ENCODE results near the gene DISP2. TPM values are rescaled to one million over a fixed set of nuclear protein-coding genes. Genes with fewer than 3 reads are reported as not detected.

Gene DISP2
- total RNA-seq, 1 experiment from 2014 or later = 1.3 TPM

GRCh38 chr15:40397688-40398412 is 39.8 kb downstream of the DISP2 start:
- Mint-ChIP-seq H3K9me3 (ENCODE audit: low read depth, unreplicated experiment) (no peaks in the 10 kb centered on the region), H3K36me3 (ENCODE audit: insufficient read depth, unreplicated experiment) (peaks cover 4% of the 10 kb centered on the region), H3K4me3 (ENCODE audit: low read depth, unreplicated experiment) (no peak overlapping the region), H3K4me1 (ENCODE audit: low read depth, unreplicated experiment) (no peaks in the 10 kb centered on the region), H3K27me3 (ENCODE audit: unreplicated experiment) (no peaks in the 10 kb centered on the region), H3K27ac (ENCODE audit: unreplicated experiment) (no peak overlapping the region)
- DNase-seq = no peak
- no peak for TF ChIP-seq CTCF (IDR thresholded peaks at IDR 0.05; ENCODE audit: unreplicated experiment)
- BruUV-seq (replicated peaks) = no TSS peak
- intact Hi-C loops (cut with micrococcal nuclease; ENCODE audit: unreplicated experiment) = no loop called here
- CTCF ChIA-PET = interaction anchor here (0.6 kb wide), 1 partner anchor 1061 kb away, joined by 5 read pairs; no protein-coding TSS in a partner anchor

GRCh38 chr15:40398413-40398873 is 40.4 kb downstream of the DISP2 start:
- no peak overlapping the region for H3K4me3 Mint-ChIP-seq (ENCODE audit: low read depth, unreplicated experiment)
- CTCF ChIA-PET = no interaction called here
- intact Hi-C loops (cut with micrococcal nuclease; ENCODE audit: unreplicated experiment) = no loop called here
- H3K27me3 Mint-ChIP-seq (ENCODE audit: unreplicated experiment) = no peaks in the 10 kb centered on the region
- no peaks in the 10 kb centered on the region for H3K9me3 Mint-ChIP-seq (ENCODE audit: low read depth, unreplicated experiment)
- BruUV-seq (replicated peaks) = no TSS peak
- peaks cover 4% of the 10 kb centered on the region for H3K36me3 Mint-ChIP-seq (ENCODE audit: insufficient read depth, unreplicated experiment)
- TF ChIP-seq CTCF (IDR thresholded peaks at IDR 0.05; ENCODE audit: unreplicated experiment) = no peak
- H3K4me1 Mint-ChIP-seq (ENCODE audit: low read depth, unreplicated experiment) = no peaks in the 10 kb centered on the region
- no peak overlapping the region for H3K27ac Mint-ChIP-seq (ENCODE audit: unreplicated experiment)
- DNase-seq = no peak

- no peak for TF ChIP-seq CTCF (IDR thresholded peaks at IDR 0.05; ENCODE audit: unreplicated experiment)
- Mint-ChIP-seq H3K9me3 (ENCODE audit: low read depth, unreplicated experiment) (no peaks in the 10 kb centered on the region), H3K27me3 (ENCODE audit: unreplicated experiment) (no peaks in the 10 kb centered on the region), H3K36me3 (ENCODE audit: insufficient read depth, unreplicated experiment) (peaks cover 4% of the 10 kb centered on the region), H3K4me3 (ENCODE audit: low read depth, unreplicated experiment) (no peak overlapping the region), H3K4me1 (ENCODE audit: low read depth, unreplicated experiment) (no peaks in the 10 kb centered on the region), H3K27ac (ENCODE audit: unreplicated experiment) (no peak overlapping the region)
- no peak for DNase-seq
- BruUV-seq (replicated peaks) = no TSS peak
- CTCF ChIA-PET = interaction anchor here (0.7 kb wide), 1 partner anchor 63 kb away, joined by 3 read pairs; no protein-coding TSS in a partner anchor
- intact Hi-C loops (cut with micrococcal nuclease; ENCODE audit: unreplicated experiment) = no loop called here
Measured at GRCh38 chr15:40399370-40399769, 41.4 kb downstream of the DISP2 start.

GRCh38 chr15:40405501-40406381 is 47.7 kb downstream of the DISP2 start, which contains the start of gene IVD:
IVD (plus strand) TSS chr15:40405795; CDS start chr15:40405828, 33 bp downstream.
- Mint-ChIP-seq H3K4me1 (ENCODE audit: low read depth, unreplicated experiment) (no peaks in the 10 kb centered on the region), H3K9me3 (ENCODE audit: low read depth, unreplicated experiment) (no peaks in the 10 kb centered on the region), H3K36me3 (ENCODE audit: insufficient read depth, unreplicated experiment) (peaks cover 18% of the 10 kb centered on the region), H3K27me3 (ENCODE audit: unreplicated experiment) (no peaks in the 10 kb centered on the region), H3K27ac (ENCODE audit: unreplicated experiment) (peak within 1 kb of the TSS; percentile 64), H3K4me3 (ENCODE audit: low read depth, unreplicated experiment) (peak within 1 kb of the TSS; percentile 81)
- intact Hi-C loops (cut with micrococcal nuclease; ENCODE audit: unreplicated experiment) = no loop called here
- TF ChIP-seq CTCF (IDR thresholded peaks at IDR 0.05; ENCODE audit: unreplicated experiment) = no peak
- no TSS peak for BruUV-seq (replicated peaks)
- DNase-seq = peak; percentile 87
- CTCF ChIA-PET = interaction anchor here (0.9 to 1.1 kb wide), 3 partner anchors 38 to 189 kb away, joined by 3 to 5 read pairs (median 4); no protein-coding TSS in a partner anchor

All from Calu3 (cell line).